HG03558 (cell line): ENCODE results near the gene GJC1.

Experiments
- ATAC-seq: cut with Tn5 transposase; IDR thresholded peaks from one replicate; pipeline ENCODE4 v1.9.1; 2021; ENCODE audit warnings: moderate number of reproducible peaks; ENCODE audit not compliant: unreplicated experiment; ENCODE audit errors: extremely low read depth

GJC1 gene

DNA sequence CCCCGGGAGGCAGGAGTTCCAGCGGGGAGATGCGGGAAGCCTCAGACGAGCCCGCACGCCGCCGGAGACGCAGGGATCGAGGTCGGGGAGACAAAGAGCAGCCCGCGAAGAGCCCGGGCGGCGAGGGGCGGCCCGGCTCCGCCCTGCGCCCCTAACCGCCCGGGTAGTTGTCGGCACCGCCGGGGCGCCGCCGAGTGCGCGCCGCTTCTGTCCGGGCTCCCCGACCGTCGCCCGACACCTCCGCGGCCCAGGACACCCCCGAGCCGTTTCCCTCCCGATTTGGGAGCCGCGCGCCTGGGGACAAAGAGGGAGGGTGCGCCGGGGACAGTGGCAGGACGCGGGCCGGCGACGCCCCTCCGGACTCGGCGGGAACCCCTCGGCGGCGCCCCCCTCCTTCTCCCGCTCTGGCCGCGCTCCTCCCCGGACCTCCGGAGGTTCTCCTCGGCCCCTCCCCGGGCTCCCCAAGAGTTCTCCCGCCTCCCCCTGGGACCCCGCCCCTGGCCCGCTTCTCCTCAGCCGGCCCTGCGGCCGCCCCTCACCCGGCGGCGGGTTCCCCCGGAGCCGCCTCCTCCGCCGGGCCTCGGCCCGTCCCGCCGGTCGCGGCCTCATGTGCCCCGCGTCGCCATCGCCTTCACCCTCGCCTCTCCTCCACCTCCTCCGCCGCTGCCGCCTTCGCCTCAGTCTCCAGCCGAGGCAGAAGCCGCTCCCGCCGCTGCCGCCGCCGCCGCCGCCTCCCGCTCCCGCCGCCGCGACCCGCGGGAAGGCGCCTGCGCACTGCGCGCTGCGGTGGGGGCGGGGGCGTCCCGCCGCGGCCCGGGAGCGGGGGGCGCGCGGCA, at the start of gene GJC1:
Gene GJC1, minus strand, starts transcription at position 765 of the 836 bp plus-strand sequence. CDS start 24,470 bp downstream, outside the sequence.
- ATAC-seq = no peak

DNA sequence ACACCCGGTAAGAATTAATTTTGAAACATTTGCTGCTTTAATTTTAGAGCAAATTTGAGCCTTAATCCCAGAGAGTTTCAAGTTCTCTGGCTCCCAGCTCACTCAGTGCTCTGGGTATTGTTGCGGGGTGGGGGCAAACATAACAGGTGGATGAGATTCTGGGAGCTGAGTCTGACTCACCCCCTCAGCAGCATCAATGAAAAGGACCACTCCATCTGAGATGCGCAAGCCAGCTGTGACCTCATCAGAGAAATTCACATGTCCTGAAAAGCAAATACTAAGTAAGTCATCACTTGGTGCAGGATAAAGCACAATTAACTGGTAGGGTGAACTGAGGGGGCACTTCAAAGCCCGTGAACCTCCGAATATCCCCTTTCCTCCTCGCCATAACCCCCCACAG, 49.3 kb upstream of the GJC1 start:
- no peak for ATAC-seq

GRCh38 chr17:44878627-44879221, 48.6 kb upstream of the GJC1 start:
- ATAC-seq = no peak

GRCh38 chr17:44877121-44877520, 47.0 kb upstream of the GJC1 start:
- no peak for ATAC-seq

DNA sequence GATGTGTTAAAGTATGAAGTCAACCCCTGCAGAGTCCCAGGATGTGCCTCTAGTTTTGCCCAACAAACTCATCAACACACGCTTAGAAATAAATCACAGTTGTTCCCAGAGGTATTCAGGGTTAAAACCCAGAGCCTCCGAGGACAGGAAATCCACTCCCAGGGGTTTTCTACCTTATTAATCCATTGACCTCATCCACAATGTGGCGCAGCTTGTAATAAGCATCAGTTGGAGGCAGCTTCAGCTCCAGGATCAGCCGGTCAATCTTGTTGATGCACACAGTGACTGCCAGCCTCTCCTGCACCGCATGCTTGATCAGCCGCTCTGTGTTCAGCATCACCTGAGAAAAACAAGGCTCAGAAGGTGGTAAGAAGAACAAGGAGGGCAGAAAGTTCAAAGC, 45.7 kb upstream of the GJC1 start:
- no peak for ATAC-seq

DNA sequence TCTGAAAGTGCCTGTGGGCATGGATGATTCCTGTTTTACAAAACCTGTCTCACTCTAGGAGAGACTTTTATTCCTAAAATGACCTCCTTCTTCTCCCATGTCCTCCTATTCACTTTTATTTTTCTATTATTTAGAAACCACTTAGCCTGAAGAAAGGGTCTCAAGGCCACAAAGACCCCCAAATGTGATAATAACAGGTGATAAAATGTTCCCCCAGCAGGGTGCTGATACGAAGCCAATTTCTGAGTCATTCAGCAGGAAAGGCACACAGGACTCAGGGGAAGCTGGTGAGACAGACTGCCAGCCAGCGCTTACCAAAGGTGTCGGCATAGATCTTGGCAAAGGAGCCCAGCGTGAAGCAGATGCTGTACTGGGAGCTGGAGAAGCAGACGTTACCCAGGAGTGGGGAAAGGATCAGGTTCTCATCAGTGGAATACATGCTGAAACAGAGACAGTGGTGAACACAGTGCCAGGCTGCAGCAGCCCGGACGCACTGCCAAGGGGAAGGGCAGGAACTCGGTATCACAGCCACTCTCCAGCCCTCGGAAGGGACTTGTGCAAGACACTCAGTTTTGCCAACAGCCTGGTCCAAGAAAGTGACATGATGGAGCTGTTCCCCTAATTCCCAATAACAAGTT, 42.2 kb upstream of the GJC1 start:
- no peak for ATAC-seq

DNA sequence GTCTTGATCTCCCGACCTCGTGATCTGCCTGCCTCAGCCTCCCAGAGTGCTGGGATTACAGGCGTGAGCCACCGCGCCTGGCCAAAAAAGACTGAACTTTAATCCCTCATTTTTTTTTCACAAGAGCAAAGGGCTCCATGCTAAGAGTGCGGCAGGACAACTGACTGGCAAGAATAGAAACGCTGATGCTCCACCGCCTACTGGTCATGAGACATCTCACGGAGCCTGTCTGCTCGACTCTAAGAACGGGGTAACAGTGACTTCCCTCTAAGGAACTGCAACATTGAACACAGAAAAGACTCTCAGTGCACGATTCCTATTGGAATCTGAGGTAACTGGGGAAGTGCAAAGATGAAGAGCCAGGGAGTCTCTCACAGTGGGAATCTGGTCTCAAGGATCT, 41.5 kb upstream of the GJC1 start:
- ATAC-seq = no peak

DNA sequence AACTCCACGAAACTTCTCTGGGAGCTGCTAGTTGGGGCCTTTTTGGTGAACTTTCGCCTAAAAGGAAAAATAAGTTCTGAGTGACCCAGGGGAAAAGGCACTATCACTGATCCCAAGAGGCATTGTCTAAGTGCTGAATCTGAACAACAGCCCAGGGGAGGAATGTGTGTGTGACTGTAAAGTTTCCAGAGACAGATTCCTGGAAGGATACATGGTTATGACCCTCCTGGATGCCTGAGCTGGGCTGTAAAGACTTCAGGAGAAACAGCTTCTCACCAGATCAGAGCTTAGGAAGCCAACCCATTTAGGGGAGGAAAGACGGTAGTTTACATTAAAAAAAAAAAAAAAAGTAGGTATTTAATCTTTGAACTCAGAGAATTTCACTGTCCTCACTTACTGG, 37.8 kb upstream of the GJC1 start:
- no peak for ATAC-seq

DNA sequence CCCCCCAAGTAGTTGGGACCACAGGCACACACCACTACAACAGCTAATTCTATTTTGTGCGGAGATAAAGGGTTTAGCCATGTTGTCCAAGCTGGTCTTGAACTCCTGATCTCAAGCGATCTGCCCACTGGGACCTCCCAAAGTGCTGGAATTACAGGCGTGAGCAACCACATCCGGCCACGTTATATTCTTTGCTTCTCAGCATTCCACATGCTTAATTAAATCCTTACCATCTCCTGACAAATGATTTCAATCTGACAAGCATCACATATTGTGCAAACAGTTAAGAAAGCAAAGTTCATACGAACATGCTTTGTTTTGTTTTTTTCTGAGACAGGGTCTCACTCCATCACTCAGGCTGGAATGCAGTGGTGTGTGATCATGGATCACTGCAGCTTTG, 35.8 kb upstream of the GJC1 start:
- ATAC-seq = no peak

- ATAC-seq = no peak
Measured at GRCh38 chr17:44865231-44865660, 35.2 kb upstream of the GJC1 start.

- no peak for ATAC-seq
Measured at GRCh38 chr17:44864831-44865230, 34.7 kb upstream of the GJC1 start.

DNA sequence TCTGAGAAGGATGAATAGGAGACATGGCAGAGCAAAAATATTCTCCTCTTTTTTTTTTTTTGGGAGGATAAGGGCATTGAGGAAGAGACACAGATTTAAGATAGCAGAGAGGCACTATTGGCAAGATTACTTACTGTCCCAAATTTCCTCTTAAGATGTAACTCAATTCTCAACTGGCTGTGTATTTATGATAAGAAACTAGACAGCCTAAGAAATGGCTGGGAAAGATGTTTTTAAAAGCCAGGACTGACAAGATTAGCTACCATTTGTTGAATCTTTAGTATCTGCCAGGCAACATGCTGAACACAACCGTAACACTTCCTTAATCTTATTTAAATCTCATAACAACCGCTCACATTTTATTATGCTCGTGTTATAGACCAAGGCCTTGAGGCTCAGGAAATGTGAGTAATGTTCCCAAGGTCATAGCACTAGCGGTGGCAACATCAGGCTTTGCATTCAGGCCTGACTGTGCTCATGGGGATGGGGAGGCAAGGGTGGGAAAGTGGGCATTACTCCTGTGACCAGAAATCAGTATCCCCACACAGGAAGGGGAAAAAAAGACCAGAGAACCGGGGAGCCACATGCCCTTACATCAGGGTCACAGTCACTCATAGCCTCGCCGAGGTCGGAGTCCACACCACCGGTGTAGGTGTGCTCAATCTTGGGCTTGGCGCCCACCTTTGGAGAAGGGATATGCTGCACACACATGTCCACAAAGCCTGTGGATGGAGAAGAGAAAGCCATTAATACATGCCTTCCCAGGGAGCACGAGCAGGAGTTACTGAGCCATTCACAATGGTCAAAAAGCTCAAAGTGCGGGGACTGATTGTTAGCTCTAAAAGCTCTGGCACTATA, 33.2 kb upstream of the GJC1 start:
- ATAC-seq = no peak

- no peak for ATAC-seq
Measured at GRCh38 chr17:44862278-44862914, 32.3 kb upstream of the GJC1 start.

DNA sequence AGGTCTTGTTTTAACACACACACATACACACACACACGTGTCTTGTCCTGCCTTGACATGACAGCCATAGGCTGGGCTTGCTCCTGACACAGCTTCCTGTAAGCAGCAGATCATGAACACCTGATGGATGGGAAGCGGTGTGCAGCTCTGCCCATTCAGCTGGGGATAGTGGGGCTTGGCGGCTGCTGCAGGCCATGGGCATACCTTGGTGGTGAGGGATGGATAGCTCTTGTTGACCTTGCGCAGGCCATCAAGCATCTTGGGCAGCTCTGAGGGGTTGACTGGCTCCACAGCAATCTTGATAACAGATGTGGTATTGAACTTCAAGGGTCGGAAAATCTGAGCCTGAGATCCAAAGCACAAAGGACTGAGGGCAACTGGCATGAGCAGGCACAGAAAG, 29.6 kb upstream of the GJC1 start:
- ATAC-seq = no peak

- ATAC-seq = no peak
Measured at GRCh38 chr17:44854192-44854591, 24.1 kb upstream of the GJC1 start.

DNA sequence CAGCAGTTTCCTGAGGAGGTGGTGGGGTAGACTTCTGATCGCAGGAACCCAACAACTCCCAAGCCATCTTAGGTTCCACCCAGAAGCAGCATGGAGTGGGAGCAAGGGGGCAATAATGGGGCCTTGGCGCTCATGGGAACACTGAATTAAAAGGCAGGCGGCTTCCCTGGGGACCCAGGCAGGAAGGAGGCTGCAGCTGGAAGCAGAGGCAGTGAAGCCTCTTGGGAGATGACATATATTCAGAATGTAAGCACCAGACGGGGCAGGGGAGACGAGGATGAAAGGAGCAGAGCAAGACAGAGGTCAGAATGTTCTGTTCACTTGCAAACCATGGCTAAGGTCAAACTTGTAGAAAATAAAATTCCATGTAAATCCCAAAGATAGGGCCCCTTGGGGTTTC, 20.5 kb upstream of the GJC1 start:
- ATAC-seq = no peak

DNA sequence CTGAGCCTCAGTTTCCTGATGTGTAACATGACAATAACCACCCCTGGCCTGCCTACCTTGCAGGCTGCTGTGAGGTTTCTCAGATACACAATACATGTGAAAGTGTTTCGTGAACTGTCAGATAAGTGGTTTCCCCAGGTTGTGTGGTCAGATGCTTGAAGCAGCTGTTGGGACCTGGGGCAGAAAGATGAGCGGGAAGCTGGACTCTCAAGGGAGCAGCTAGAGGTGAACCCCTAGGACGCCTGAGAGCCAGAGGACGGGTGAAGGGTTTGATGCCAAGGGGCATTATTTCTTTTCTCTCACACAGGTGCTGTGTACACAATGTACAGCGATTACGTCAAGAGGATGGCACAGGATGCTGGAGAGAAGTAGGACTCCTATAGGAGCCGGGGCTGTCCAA, 19.9 kb upstream of the GJC1 start:
- ATAC-seq = no peak

- ATAC-seq = no peak
Measured at GRCh38 chr17:44848961-44849489, 18.9 kb upstream of the GJC1 start.

DNA sequence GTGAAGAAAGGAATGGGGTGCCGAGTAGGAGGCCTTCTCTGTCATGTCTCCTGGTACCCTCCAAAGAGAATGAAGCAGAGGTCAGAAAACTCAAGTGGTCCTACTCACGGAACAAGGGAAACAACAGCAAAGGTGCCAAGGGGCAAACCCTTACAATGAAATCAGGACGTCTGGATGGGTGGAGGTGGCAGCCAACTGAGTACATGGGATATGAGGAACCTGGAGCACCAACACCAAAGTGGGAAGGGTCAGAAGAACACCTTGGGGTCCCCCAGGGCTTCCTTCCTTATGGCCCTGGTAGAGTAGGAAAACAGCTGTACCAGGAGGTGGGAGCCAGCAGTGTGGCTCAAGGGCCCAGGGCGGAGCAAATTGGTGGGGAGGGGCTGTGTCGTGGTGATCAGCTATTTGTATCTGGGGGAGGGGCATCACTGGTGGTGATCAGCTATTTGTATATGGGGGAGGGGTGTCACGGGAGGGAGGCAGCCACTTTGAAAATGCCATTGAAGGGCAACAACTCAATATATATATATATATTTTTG, 18.2 kb upstream of the GJC1 start:
- ATAC-seq = no peak

DNA sequence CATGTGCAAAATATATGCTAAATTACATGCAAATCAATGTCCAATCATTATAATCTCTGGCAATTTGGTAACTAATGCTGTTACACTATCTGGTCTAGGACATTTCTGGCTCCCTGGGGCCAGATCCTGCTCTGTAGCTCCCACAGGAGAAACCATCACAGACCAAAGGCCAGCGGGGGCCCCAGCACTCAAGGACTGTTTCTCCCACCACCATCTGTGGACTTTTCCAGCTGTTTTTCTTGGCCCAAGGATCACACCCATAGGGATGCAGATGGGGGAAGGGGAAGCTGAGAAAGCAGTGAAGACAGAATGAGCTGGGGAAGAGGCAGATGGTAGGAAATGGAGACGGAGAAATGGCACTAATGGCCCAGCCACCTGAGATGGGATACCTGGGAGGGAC, 17.5 kb upstream of the GJC1 start, which contains the start of gene HIGD1B:
Gene HIGD1B, plus strand, starts transcription at position 298 of the 400 bp plus-strand sequence. CDS start 270 bp downstream, outside the sequence.
- no peak for ATAC-seq
